GM12873 (cell line): ENCODE measurements around the gene CCDC82.

Source experiments
- TF ChIP-seq, protein P1 (sequence below): IDR thresholded peaks from 2 replicates; pipeline ENCODE4 v1.5.1; 2012; ENCODE audit warnings: low read depth, mild to moderate bottlenecking, moderate library complexity, low read length, control low read depth; ENCODE audit not compliant: insufficient read depth; ENCODE audit errors: missing control alignments

CCDC82 gene

GRCh38 chr11:96396637-96397036, 6.9 kb upstream of the CCDC82 start:
- TF ChIP-seq, protein P1, sequence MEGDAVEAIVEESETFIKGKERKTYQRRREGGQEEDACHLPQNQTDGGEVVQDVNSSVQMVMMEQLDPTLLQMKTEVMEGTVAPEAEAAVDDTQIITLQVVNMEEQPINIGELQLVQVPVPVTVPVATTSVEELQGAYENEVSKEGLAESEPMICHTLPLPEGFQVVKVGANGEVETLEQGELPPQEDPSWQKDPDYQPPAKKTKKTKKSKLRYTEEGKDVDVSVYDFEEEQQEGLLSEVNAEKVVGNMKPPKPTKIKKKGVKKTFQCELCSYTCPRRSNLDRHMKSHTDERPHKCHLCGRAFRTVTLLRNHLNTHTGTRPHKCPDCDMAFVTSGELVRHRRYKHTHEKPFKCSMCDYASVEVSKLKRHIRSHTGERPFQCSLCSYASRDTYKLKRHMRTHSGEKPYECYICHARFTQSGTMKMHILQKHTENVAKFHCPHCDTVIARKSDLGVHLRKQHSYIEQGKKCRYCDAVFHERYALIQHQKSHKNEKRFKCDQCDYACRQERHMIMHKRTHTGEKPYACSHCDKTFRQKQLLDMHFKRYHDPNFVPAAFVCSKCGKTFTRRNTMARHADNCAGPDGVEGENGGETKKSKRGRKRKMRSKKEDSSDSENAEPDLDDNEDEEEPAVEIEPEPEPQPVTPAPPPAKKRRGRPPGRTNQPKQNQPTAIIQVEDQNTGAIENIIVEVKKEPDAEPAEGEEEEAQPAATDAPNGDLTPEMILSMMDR = no peak

GRCh38 chr11:96394773-96395172, 5.1 kb upstream of the CCDC82 start:
- TF ChIP-seq, protein P1 = no peak

DNA sequence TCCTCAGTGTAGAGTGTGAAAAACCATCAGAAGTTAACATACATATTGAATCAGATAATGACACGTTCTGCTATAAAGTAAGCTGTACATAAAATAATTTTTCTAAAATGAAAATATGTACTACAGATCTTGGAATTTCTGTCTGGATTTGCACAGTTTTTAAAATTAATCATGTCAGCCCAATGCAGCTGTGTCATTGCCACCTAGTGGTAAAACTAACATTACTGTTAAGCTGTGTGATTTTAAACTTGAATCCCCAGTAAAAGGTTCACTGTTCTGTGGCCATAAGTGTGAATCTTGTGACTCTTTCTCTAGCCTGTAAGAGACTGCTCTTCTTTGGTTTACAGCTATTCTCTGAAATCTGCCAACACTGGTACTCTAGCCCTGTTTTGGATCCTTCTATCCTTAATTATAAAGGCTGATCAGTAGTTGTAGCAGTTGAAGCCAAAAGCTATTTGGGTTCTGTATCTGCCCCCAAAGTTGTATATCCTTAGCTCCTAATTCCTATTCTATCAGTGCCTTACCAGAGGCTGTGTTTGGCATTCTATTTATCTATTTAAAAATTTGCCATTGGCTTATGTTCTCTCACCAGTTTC, 4.1 kb upstream of the CCDC82 start:
- TF ChIP-seq, protein P1 = peak; percentile 70

GRCh38 chr11:96391698-96392307, 2.1 kb upstream of the CCDC82 start:
- TF ChIP-seq, protein P1 = peak; percentile 12

DNA sequence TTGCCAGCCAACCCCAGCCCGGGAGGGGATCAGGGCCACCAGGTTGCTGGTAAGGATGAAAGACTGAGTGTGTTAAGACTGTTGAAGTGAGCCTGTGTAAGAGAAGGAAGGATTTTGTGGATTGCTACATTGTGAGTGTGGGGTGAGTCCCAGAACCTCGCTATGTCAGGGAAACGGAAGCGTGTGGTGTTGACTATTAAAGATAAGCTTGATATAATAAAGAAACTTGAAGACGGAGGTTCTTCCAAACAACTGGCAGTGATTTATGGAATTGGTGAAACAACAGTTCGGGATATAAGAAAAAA, 728 bp upstream of the CCDC82 start:
- TF ChIP-seq, protein P1 = no peak

DNA sequence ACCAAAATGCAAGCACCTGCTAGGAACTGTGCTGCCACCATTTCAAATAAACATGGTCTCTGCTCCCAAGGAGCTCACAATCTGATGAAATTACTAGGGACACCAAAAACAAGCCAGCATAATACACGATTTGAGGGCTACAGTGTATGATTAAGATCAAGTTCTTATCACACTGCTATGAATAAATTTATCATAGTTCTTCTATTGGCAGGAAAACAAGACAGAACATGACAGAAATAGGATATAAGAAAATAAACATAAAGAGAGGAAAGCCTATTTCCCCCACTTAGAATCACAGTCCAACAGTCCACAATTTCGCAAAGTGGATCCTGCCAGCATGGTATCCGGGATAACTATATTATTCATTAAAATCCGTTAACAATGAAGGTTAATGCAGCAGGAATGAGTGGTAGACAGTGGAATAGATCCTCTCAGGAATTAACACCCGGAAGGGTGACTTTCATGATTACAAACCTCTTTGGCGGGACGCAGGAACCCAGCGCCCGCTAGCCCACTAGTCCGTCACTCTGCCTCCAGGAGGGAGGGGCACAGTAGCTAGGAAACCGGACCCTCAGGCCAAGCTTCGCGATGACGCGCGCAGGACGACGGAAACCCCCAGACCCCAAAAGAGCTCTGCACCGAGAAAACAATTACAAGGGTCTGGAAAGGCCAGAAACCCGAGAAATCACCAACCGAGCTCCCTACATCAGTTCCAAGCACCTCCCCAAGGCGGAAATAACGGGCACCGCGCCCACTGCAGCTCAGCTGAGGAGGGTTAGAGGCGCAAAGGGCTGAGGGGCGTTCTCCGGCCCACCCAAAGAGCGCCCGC, 607 bp downstream of the CCDC82 start:
- TF ChIP-seq, protein P1 = no peak

- TF ChIP-seq, protein P1 = no peak
These were observed 4.5 kb downstream of the CCDC82 start for GRCh38 chr11:96385187-96385586.
